ENCODE measurements around the gene CDH9.

DNA sequence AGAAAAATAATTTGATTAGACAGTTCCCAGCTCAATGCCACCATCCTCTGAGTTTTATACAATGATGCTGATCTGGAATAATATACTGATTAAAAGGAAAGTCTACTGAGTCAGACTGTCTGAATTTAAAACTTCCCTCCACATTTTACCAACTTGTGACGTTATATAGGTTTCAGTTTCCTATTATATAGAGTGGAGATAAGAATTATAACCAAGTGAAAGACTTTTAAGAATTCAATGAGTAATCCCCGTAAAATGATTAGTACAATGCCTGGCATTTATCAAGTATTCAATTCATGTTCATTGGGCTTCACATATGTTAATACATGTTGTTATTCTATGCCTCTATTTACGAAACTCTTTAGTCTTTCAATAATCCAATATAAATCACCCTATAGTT, 166.0 kb downstream of the CDH9 start:
- TF ChIP-seq EZH2phosphoT487 (IDR thresholded peaks at IDR 0.05; ENCODE audit: borderline replicate concordance, low read length) (no peak), CTCF (IDR thresholded peaks at IDR 0.05; ENCODE audit: low read depth, low read length, poor library complexity, severe bottlenecking) (no peak)

All from DOHH2 (cell line).